Stimulated activated CD4-positive, alpha-beta T cell treated with anti-CD3 and anti-CD28 coated beads, Interleukin-4, amount 100 ng/mL, for 1 hour (primary cell): ENCODE measurements around the gene KRT6B.
"Not testable (repeated sequence)": the region's sequence is repeated elsewhere in the genome, so short reads cannot be mapped to it uniquely, and the experiment has no call there.

ENCODE experiments used
- DNase-seq: peaks from one replicate; pipeline ENCODE4 v3.0.0-alpha.2; 2020

The KRT6B gene

DNA sequence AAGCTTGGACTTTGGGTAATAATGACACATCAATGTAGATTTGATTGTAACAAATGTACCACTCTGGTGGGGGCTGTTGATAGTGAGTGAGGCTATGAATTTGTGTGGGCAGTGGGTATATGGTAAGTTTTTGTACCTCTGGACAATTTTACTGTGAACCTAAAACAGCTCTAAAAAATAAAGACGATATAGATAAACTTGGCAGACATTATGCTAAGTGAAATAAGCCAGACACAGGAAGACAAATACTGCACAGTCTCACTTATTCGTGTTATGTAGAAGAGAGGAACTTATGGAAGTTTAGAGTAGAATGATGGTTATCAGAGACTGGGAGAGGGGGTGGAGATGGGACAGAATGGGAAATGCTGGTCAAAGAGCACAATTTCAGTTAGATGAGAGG is 13.0 kb upstream of the KRT6B start:
- DNase-seq, result no peak

DNA sequence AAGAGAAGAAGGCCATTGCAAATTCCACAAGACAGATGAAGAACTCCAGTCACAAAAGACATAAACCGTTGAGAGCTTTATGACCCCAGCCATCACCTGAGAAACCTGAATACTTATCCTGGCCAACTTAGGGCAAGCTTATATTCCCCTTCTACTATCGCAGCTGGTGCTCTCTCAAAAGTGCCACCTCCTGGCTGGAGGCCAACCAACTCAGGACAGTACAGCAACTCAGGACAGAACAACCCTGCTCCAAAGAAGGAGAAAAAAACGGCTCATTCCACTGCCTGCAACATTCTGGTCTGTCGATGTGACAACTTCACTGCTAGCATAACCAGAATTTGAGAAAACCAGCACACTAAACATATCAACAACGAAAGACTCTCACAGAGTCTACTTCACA is 9.7 kb upstream of the KRT6B start:
- no peak for DNase-seq

DNA sequence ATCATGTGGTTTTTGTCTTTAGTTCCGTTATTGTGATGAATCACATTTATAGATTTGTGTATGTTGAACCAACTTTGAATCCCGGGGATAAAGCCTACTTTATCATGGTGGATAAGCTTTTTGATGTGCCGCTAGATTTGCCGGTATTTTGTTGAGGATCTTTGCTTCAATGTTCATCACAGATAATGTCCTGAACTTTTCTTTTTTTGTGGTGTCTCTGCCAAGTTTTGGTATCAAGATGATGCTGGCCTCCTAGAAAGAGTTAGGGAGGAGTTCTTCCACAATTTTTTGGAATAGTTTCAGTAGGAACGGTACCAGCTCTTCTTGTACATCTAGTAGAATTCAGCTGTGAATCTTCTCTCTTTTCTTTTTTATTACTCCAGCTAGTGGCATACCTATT is 6.9 kb upstream of the KRT6B start:
- DNase-seq, result no peak

DNA sequence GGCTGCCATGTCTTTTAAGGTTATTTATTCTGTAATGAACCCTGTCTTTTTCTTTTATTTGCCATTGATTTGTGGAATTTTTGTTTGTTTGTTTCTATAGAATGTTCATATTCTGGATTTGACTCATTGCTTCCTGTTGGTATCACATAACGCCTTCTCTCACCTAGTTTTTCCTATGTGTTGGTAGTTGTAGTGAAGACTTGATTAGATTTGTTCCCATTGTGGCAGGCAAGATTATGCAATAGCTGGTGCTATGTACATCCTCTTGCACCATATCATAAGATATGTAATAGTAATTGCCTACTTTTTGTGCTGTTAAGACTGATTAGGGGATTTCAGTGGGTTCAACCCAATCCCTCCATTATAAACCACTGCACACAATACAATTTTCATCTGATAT is 3.9 kb upstream of the KRT6B start:
- no peak for DNase-seq

DNA sequence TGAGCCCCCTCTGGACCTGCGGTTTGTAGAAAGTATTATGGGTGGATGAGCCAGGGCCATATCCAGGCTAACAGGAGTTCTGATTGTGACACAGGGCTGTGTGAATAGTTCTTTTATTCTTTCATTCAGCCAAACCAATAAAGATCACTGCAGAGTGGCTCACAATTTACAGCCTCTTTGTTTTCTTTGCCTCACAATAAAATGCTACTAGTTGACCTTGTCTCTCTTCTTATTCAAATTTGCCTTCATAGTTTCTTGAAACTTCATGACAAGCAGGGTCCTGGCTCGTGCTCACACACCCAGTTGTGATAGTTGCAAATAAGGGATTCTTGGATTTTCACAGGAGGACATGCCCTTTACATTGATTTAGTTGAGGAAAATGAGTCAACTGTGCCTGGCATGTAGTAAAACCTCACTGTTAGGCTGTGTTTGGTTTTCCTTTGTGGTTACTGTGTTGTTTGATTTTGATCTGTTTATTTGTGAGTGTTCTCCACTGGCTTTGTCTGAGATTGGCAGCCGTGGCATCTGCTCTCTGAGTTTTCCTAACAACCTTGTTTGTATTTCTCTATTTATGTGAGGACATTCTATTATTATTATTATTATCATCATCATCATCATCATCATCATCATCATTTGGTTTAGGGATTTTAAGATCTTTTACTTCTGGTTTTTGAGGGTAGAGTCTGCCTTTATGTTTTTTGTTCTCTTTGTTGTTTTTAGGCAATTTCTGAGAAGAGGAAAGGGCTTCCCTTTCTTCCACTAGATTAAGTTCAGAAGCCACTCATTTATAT is 2.7 kb upstream of the KRT6B start:
- DNase-seq, result no peak

DNA sequence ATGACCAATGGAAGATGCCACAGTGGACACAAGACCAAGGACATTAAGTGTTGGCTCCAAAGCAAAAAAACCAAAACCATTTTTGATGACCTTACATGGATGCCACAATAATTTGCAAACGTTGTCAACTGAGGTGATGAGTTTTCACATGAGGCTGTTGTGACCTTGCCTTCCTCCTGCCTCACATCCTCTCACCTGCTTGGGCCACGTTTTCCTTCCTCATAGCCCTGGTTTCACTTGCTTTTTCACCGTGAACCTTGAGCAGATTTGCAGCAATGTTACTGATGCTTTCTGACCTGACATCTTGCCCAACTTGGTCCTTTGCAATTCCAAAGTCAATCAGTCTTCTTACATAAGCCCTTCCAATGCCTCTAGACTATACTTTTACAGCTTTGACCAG is 3.7 kb downstream of the KRT6B start:
- DNase-seq, result no peak

DNA sequence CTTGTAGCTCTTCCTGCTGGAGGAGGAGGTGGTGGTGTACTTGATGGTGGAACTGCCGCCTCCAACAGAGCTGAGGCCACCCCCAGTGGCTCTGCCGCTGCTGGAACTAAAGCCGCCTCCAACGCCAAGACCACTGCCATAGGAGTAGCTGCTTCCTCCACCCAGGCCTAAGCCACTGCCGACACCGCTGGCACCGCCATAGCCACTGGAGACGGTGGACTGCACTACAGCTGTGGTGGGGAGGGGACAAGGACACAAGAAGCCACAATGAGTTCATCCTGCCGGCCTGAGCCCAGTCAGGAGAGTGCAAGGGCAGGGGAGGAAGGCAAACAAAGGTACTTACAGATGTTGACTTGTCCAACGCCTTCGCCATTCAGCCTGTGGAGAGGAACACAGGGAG is 4.8 kb downstream of the KRT6B start:
- DNase-seq, result not testable (repeated sequence)

DNA sequence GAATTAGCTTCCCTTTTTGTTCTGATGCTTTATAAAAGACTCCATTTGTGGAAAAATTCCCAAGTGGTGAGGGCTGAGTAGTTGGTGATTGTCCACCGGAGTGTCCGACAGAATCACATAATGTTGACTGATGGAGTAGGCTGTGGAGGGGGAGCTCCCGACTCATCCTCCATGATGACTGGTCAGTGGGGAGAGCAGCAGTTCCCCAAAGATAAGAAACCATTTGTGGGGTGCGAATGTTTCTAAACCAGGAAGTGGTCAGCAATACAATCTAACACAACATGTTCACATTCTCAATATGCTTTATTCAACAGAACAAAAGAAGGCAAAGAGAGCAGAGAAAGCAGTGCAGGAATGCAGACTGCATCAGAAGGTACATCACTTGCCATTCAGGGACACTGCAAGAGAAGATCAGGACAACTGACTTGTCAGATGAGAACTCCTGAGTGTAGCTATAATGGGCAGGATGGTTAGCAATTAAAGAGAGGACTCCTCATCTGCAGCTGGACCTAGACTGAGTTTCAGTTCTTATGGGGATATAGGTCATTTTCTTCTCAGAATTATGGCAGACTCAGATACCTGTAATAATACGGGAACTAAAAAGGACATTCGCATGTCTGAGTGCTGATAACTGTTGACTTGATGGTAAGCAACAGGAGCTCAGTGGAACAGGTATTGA is 5.4 kb downstream of the KRT6B start:
- DNase-seq, result no peak

DNA sequence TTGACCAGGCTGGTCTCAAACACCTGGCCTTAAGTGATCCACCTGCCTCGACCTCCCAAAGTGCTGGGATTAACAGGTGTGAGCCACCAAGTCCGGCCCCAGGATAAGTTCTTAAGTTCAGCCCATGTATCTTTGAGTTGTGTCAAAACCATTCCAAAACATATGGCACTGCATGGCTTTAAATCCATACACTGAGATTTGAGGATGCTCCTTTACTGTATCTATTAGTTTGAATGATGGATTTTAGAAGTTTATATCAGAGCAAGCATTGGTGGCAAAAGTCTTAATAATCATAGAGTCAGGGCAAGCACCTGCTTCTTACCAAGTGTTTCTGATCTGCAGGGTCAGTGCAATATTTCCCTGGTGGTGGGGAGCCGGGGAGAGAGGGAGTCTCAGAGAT is 6.1 kb downstream of the KRT6B start:
- DNase-seq, result no peak

DNA sequence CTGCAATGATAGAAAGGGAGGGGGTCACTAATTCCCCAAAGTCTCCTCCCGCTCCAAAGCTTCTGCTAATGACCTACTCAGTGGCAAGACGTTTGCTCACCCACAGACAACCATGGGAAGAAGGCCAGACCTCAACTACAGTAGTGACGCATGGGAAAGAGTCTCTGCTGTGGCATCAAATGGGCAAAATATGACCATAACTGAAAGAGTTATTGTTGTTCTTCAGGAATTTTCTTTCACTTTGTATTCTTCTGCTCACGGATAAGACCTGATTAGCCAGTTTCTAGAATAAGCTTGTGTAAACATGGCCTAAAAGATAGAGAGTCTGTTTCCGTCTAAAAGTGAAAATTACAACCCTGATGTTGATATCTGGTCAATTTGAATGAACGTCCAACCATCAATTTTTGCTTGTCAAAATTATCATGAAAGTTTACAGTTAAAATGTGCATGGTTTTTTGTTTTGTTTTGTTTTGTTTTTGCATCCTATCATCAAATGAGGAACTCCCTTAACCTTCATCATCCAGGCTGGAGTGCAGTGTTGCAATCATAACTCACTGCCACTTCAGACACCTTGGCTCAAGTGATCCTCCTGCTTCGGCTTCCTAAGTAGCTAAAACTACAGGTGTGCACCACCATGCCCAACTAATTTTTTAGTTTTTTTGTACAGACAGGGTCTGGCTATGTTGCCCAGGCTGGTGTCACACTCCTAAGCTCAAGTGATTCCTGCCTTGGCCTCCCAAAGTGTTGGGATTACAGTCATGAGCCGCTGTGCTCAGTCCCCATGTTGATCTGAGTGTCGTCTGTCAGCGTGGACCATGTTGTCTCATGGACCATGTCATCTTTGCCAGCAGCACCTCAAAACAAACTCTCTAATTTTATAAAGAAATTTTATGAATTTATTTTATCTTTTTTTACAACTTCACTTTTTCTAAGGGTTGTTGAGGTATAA is 7.0 kb downstream of the KRT6B start:
- DNase-seq, result no peak

DNA sequence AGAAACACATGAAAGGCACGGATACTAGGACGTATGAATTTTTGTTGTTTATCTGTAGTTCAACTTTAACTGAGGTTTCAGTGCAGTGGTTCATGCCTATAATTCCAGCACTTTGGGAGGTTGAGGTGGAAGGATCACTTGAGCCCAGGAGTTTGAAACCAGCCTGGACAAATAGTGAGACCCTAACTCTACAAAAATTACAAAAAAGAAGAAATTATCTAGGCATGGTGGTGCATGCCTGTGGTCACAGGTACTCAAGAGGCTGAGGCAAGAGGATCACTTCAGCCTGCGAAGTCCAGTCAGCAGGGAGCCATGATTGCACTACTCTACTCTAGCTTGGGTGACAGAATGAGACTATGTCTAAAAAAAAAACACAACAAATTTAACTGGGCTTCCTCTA is 8.0 kb downstream of the KRT6B start:
- no peak for DNase-seq

DNA sequence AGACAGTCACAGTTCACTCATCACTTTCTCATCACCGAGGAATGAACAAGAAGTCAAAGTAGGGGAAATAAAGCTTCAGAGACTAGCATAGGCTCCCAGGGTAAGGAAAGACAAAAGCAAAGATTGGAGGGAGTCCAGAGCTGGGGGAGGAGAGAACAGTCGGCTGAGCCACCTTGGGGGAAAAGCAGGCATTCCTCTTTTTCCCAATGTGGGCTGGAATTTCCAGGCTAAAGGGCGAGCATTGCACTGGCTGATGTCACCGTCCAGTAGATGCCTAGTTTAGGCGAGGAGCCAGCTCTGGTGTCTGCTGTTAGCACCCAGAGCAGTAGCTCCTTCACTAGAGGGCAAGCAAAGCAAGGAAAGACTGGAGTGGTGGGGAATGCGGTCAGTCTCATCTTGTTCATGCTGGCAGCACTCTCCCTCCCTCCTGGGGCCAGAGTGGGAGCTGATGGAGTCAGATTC is 9.3 kb downstream of the KRT6B start:
- DNase-seq, result no peak

DNA sequence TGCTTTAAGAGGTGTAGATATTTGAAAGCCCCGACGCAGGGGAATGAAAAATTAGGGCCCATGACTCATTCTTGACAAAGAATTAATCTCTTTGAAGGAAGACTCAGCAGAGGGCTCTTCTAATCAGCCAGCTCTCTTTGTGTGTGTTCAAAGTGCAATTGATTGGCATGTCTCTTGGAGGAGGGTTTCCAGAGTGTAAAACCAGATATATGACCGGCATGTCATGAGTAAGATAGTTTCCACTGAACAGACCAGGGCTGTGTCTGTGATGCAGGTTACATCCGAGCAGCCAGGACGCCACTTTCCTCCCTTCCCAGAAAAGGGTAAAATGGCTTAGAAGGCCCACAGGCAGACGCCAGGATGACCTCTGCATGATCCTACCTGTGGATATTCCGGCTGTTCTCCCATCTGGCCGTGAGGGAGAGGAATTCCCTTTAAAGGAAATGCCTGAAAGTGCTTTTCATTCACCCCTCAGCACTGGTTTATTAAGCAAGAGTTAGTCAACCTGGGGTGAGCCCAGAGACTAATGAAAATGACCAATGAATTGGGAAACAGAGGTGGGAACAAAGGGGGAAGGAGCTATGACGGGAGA is 10.5 kb downstream of the KRT6B start:
- DNase-seq, result no peak

DNA sequence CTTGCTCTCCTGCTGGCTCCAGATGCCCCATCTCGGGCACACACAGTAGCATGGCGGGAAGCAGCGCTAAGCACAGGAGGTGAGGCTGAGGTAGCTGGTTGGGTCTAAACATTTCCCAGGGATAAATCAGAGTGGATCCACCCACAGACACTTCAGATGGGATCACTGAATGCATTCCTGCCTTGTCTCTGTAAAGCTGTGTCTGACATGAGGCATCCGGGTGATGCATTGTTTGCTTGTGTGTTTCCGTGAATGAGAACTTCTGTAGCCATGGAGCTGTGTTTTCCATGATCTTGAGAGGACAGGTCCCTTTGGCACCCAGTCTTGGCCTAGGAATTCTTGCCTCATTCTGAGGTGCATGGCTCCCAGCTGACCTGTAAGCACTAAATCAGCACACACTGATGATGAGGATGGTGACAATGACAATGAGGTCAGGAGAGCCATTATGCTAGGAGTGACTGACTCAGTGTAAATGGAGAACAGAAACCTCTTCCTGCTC is 11.1 kb downstream of the KRT6B start:
- DNase-seq, result no peak

DNA sequence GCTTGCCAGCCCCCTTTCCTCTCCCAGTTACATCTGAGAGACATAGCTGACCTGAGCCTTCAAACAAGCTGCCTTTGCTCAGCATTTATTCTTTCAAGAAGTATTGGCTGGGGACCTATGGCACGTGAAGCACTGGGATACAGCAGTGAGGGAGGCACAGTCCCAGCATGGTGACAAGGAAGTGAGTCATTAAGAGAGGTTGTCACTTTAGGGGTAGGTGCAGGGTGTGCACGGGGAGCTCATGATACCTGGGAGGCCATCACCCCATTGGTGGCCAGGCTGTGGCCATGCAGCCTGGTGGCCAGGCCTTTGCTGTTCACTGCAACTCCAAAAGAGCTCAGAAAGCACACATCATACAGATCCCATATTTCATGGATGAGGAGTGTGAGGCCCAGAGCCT is 12.1 kb downstream of the KRT6B start:
- no peak for DNase-seq

DNA sequence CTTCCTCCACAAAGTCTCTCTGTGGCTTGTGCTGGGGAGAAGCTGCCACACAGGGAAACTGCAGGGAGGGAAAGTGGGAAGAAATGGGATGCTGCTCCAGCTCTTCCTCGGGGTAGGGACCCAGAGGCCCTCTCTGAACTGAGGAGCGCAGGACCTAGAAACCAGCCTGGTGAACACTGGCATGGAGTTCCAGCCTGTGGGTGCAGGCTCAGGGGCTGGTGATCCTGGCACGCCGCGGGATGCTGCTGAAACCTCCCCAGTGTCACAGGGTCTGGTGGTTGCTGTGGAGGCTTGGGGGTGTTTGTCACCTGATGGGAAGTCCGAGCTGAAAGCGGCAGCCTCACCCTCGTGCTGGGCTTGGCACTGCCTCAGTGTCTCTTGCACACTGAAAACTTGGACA is 12.5 kb downstream of the KRT6B start:
- DNase-seq, result no peak

DNA sequence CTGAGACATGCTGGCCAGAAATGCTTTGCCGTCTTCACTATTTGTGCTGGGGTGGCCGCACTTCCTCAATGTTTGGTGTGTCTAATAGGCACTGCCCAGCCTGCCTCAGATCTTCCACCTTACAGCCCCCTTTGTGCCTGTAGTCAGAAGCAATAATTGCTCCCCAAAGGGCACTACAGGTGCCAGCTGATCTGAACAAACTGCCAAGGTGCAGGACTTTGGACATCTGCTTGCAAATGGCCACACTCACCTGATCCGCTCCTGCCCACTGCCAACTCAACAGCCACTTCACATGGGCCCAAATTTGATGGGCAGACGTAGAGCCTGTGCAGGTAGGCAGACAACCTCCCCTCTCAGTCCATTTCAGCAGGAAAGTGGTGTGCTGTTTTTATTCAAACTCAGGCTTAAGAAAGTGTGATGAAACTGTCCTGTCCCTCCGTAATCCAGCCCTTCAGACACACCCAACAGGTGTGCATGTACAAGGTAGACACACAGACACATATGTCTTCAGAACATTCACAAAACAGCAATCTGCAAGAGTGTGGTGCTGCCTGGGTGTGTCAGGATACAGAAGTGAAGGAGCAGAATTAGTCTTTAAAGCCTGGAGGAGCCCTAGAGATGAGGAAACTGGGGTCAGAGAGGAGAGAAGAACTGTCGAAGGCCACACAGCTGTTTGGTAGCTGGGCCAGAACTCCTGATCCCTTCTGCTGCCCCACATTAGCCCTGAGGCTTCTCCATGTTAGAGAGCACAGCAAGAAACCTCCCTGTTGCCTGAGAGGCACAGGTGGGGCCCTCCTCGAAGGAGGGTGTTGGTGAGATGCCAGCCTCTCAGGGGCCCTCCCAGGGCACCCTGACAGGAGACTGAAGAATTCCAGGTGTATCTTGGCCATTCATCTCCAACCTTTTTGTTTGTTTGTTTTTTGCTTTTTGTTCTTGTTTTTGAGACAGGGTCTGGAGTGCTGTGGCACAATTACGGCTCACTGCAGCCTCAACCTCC is 13.3 kb downstream of the KRT6B start:
- DNase-seq, result no peak

DNA sequence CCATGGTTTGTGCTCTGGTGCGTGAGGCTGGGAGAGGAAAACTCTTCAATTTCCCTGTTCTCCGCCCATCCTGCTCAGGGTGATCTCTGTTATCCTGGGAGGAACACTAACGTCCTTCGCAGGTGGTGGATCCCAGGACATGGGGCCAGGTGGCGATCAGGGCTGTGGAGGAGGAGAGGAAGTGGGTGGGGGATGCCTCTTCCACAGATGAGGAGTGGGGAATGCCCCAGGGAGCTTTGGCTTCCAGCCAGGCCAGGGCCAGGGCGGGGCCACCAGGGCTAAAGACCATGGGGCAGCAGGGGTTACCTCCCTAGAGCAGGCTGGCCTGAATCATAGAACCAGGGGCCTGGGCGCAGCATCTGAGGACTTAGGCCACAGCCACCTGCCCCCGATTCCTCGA is 14.4 kb downstream of the KRT6B start:
- DNase-seq, result no peak

DNA sequence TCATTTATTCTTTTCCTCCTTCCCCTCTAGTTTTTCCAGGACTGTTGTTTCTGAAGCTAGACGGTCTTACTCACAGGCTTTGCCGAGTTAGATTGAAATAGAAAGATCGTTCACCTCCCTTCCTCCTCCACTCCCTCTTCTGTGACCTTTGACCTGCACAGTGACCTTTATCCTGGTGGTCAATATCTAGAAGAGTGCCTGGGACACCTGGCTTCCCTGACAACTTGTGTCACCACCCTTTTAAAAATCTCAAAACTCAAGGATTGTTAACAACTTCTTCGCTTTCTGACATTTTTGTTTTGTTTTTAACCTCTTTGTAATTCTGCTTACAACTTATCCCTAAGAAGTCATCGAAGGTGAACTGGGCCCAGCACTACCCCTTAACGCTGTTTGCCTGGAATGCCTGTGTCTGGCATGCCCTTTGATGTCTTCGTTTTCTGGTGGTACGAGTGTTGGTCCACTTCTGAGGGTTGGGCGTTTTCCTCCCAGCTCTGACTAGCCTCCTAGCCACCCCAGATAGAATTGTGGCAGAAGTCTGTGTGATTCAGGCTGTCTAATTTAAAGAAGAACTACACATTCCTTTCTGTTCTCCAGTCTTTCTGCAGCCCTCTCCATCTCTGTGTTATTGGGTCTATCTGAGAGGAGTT is 15.0 kb downstream of the KRT6B start:
- no peak for DNase-seq

DNA sequence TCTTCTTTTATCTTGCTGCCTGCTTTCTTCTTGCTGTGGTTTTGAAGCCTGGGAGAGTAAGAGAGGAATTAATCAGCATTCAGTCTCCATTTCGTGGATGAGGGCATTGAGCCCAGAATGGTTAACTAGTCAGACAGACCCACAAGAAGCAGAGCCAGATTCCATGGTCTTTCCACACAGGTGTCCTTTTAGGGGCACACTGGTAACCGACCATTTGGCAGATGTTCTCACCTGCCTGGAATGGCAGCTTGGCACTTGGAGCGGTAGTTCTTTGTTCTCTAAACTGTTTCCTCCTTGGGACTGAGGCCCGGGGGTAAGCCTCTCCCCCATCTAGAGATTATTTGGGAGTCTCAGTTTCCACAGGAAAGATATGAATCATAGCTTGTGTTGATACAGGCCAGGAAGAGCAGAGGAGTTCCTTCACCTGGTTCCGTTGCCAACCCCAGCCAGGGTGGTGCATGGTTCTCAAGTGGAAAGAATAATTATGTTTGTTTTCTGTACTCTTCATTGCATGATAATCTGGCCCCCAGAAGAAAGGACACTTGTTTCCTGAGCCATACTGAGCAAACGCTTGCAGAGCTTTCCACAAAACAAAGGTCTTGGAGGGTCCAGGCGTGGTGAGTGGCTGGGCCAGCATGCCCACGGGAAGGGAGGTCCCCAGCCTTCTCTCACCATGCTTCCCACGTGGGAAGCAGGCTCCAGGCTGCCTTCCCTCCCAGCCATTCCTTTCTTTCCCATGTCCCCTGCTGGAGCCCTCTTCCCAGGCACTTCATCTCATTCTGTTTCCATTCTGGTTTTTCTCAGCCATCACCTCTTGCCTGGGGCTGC is 15.7 kb downstream of the KRT6B start:
- DNase-seq, result no peak
